H1 (cell line): Measurements from ENCODE around the gene CNPY4. TPM values are rescaled to one million over a fixed set of nuclear protein-coding genes. Genes with fewer than 3 reads are reported as not detected.

Experiments
- CTCF ChIA-PET: fragments of 300-600 bp; sonication (Branson Sonifier 250); formaldehyde crosslinking; loops from one replicate; lab custom pipeline; 2021; ENCODE audit not compliant: partially characterized antibody; lab: Charles Lee
- POLR2A ChIA-PET: fragments of 300-600 bp; sonication (Branson Sonifier 250); formaldehyde crosslinking; loops from one replicate; lab custom pipeline; 2021; ENCODE audit warnings: inconsistent platforms; ENCODE audit not compliant: partially characterized antibody; lab: Charles Lee
- DNase-seq, 2 experiments: peaks; one replicate each; pipeline versions ENCODE4 v3.0.0 to v3.0.0-alpha.2; 2010 to 2022; ENCODE audit warnings: low spot score in 2 of 2, low read depth in 1 of 2, mixed read lengths in 1 of 2
- FAIRE-seq: peaks from 2 replicates; lab custom pipeline; 2011; peaks lifted over from hg19 to GRCh38; lab: Jason Lieb, UNC
- H2AFZ ChIP-seq: 2 replicates; pipeline ENCODE4 v1.8.1; 2012; ENCODE audit warnings: low read length, inconsistent platforms
- H2AK5ac ChIP-seq: 2 replicates; pipeline ENCODE4 v1.6.1; 2013; ENCODE audit warnings: low read depth, low read length
- H2BK120ac ChIP-seq: replicated peaks from 2 replicates; pipeline ENCODE3; 2013; ENCODE audit warnings: low read depth, low read length, inconsistent platforms
- H2BK12ac ChIP-seq: 2 replicates; pipeline ENCODE4 v1.6.1; 2013; ENCODE audit warnings: low read depth, low read length
- H2BK15ac ChIP-seq: 2 replicates; pipeline ENCODE4 v1.6.1; 2013; ENCODE audit warnings: low read length
- H2BK20ac ChIP-seq: 2 replicates; pipeline ENCODE4 v1.6.1; 2013; ENCODE audit warnings: low read length
- H2BK5ac ChIP-seq: 2 replicates; pipeline ENCODE4 v1.6.1; 2013; ENCODE audit warnings: low read depth, low read length
- H3K14ac ChIP-seq: 2 replicates; pipeline ENCODE4 v1.6.1; 2013; ENCODE audit warnings: inconsistent platforms; ENCODE audit not compliant: insufficient read length
- H3K18ac ChIP-seq: 2 replicates; pipeline ENCODE4 v1.6.1; 2013; ENCODE audit warnings: low read length; ENCODE audit errors: extremely low read depth
- H3K23ac ChIP-seq: 2 replicates; pipeline ENCODE4 v1.6.1; 2013; ENCODE audit warnings: inconsistent platforms; ENCODE audit not compliant: insufficient read length
- H3K23me2 ChIP-seq: 2 replicates; pipeline ENCODE4 v1.6.1; 2013; ENCODE audit warnings: low read depth, low read length
- H3K27ac ChIP-seq: 2 replicates; pipeline ENCODE4 v1.6.1; 2011; ENCODE audit warnings: low read depth, low read length, inconsistent platforms
- H3K27me3 ChIP-seq, 4 experiments: replicated peaks in 1 of 4; 1 replicate in 1 of 4; 2 replicates in 3 of 4; pipeline versions ENCODE4 v1.6.1 to v1.8.1; 2011 to 2013; ENCODE audit warnings: low read length in 3 of 4, mild to moderate bottlenecking in 3 of 4, inconsistent platforms in 2 of 4, mixed read lengths in 2 of 4, moderate library complexity in 1 of 4; ENCODE audit not compliant: control insufficient read depth in 3 of 4, insufficient read depth in 3 of 4; ENCODE audit errors: extremely low read depth in 1 of 4
- H3K36me3 ChIP-seq, 4 experiments: 2 replicates each; pipeline versions ENCODE4 v1.6.1 to v1.8.1; 2011 to 2013; ENCODE audit warnings: mild to moderate bottlenecking in 4 of 4, low read length in 3 of 4, moderate library complexity in 2 of 4, control low read depth in 1 of 4, inconsistent platforms in 1 of 4; ENCODE audit not compliant: insufficient read depth in 4 of 4, control insufficient read depth in 2 of 4
- H3K4ac ChIP-seq: replicated peaks from 2 replicates; pipeline ENCODE3; 2013; ENCODE audit warnings: low read length, low read depth, mixed read lengths, inconsistent platforms; ENCODE audit not compliant: insufficient read length
- H3K4me1 ChIP-seq, 4 experiments: replicated peaks in 1 of 4; 1 replicate in 1 of 4; 2 replicates in 3 of 4; pipeline versions ENCODE4 v1.6.1 to v1.8.1; 2011 to 2013; ENCODE audit warnings: low read length in 3 of 4, inconsistent platforms in 2 of 4, mixed read lengths in 1 of 4; ENCODE audit not compliant: insufficient read depth in 4 of 4, control insufficient read depth in 3 of 4
- H3K4me2 ChIP-seq, 2 experiments: 2 replicates each; pipeline versions ENCODE4 v1.6.1 to v1.8.1; 2011 to 2013; ENCODE audit warnings: low read depth in 2 of 2, low read length in 2 of 2, control low read depth in 1 of 2, inconsistent platforms in 1 of 2, mild to moderate bottlenecking in 1 of 2; ENCODE audit not compliant: insufficient read depth in 1 of 2
- H3K4me3 ChIP-seq, 4 experiments: fragments of 200-600, 300-600 bp in 1 of 4; sonication (generic), shearing (Covaris generic), sonication (Bioruptor Twin) in 1 of 4; 2 replicates each; pipeline versions ENCODE4 v1.5.1 to v1.8.1; 2011 to 2016; ENCODE audit warnings: low read length in 4 of 4, low read depth in 3 of 4, control low read depth in 2 of 4, inconsistent platforms in 2 of 4, mild to moderate bottlenecking in 2 of 4, mixed read lengths in 1 of 4, moderate library complexity in 1 of 4; ENCODE audit not compliant: insufficient read depth in 2 of 4; ENCODE audit errors: extremely low read depth in 1 of 4
- H3K56ac ChIP-seq: replicated peaks from 2 replicates; pipeline ENCODE3; 2013; ENCODE audit warnings: low read depth, mild to moderate bottlenecking, mixed read lengths, low read length, inconsistent platforms; ENCODE audit not compliant: insufficient read length
- H3K79me1 ChIP-seq: 2 replicates; pipeline ENCODE4 v1.6.1; 2013; ENCODE audit warnings: low read depth, low read length, control low read depth
- H3K79me2 ChIP-seq, 2 experiments: 2 replicates each; pipeline versions ENCODE4 v1.6.1 to v1.8.1; 2012 to 2013; ENCODE audit warnings: low read length in 2 of 2, mild to moderate bottlenecking in 2 of 2, inconsistent platforms in 1 of 2; ENCODE audit not compliant: insufficient read depth in 2 of 2, control insufficient read depth in 1 of 2
- H3K9ac ChIP-seq, 4 experiments: replicated peaks in 1 of 4; 1 replicate in 1 of 4; 2 replicates in 3 of 4; pipeline versions ENCODE4 v1.6.1 to v1.8.1; 2011 to 2013; ENCODE audit warnings: low read depth in 3 of 4, low read length in 3 of 4, control low read depth in 2 of 4, mild to moderate bottlenecking in 2 of 4, moderate library complexity in 2 of 4, inconsistent platforms in 1 of 4; ENCODE audit errors: extremely low read depth in 1 of 4
- H3K9me3 ChIP-seq, 2 experiments: 2 replicates each; pipeline versions ENCODE4 v1.6.1 to v1.8.1; 2012 to 2013; ENCODE audit warnings: mild to moderate bottlenecking in 2 of 2, moderate library complexity in 2 of 2, control low read depth in 1 of 2, inconsistent platforms in 1 of 2, low read depth in 1 of 2, low read length in 1 of 2, mixed read lengths in 1 of 2; ENCODE audit not compliant: insufficient read depth in 2 of 2
- H4K20me1 ChIP-seq, 2 experiments: replicated peaks in 1 of 2; 2 replicates each; pipeline versions ENCODE3 to v1.8.1; 2011 to 2013; ENCODE audit warnings: inconsistent platforms in 2 of 2, low read length in 2 of 2, mild to moderate bottlenecking in 1 of 2; ENCODE audit not compliant: insufficient read depth in 2 of 2, control insufficient read depth in 1 of 2
- H4K5ac ChIP-seq: 2 replicates; pipeline ENCODE4 v1.6.1; 2013; ENCODE audit warnings: low read length, low read depth, mixed read lengths, inconsistent platforms; ENCODE audit not compliant: insufficient read length
- H4K8ac ChIP-seq: 2 replicates; pipeline ENCODE4 v1.8.0; 2013; ENCODE audit warnings: mild to moderate bottlenecking, moderate library complexity, low read length, inconsistent platforms; ENCODE audit not compliant: insufficient read depth; ENCODE audit errors: extremely low read depth
- H4K91ac ChIP-seq: replicated peaks from 2 replicates; pipeline ENCODE3; 2013; ENCODE audit warnings: low read length, mixed read lengths, inconsistent platforms; ENCODE audit not compliant: insufficient read length
- ASH2L ChIP-seq: fragments of 200-600, 300-600 bp; sonication (generic); IDR thresholded peaks from one replicate; pipeline ENCODE4 v1.7.1; 2017; ENCODE audit warnings: low read length
- GTF2F1 ChIP-seq: IDR thresholded peaks from 2 replicates; pipeline ENCODE4 v1.6.1; 2012; ENCODE audit warnings: low read depth, low read length, improper control_type of control experiment, borderline replicate concordance
- HDAC6 ChIP-seq: IDR thresholded peaks from one replicate; pipeline ENCODE4 v1.7.1; 2012; ENCODE audit warnings: low read depth, mild to moderate bottlenecking, inconsistent platforms, low read length, moderate library complexity
- KDM1A ChIP-seq: fragments of 200-600, 300-600 bp; sonication (generic); IDR thresholded peaks from 2 replicates; pipeline ENCODE4 v1.7.1; 2016; ENCODE audit warnings: mild to moderate bottlenecking, low read length, borderline replicate concordance
- POLR2A ChIP-seq, 2 experiments: IDR thresholded peaks; 1 replicate in 1 of 2; 2 replicates in 1 of 2; pipeline ENCODE4 v1.6.1; 2011; ENCODE audit warnings: low read depth in 2 of 2, low read length in 2 of 2, mild to moderate bottlenecking in 2 of 2; ENCODE audit errors: control extremely low read depth in 1 of 2
- POLR2AphosphoS5 ChIP-seq: IDR thresholded peaks from 2 replicates; pipeline ENCODE4 v1.6.1; 2011; ENCODE audit warnings: low read depth, low read length
- TCF12 ChIP-seq: IDR thresholded peaks from 2 replicates; pipeline ENCODE4 v1.6.1; 2011; ENCODE audit warnings: low read depth, mild to moderate bottlenecking, low read length
- WGBS, 2 experiments: shearing (Covaris generic) in 1 of 2; methylation state at CpG; one replicate each; pipeline versions ENCODE4 v1.1.6 to v1.1.7; 2013 to 2015; ENCODE audit warnings: low lambda C conversion rate in 2 of 2, mixed read lengths in 2 of 2, inconsistent platforms in 1 of 2, low coverage in 1 of 2, missing lambda C conversion rate in 1 of 2; ENCODE audit not compliant: insufficient replicate concordance in 2 of 2, insufficient coverage in 1 of 2, insufficient read length in 1 of 2; ENCODE audit errors: extremely low coverage in 1 of 2, missing lambda C conversion rate in 1 of 2; 5-methylcytosine and 5-hydroxymethylcytosine counted together
- polyA plus RNA-seq, 7 experiments: library from polyadenylated mRNA; depleted of rRNA in 3 of 7; stranded (reverse) in 5 of 7; unstranded in 2 of 7; fragments of >200 nt in 5 of 7; fragments of 200-250 nt in 2 of 7; gene quantifications; 1 replicate in 5 of 7; 2 replicates in 1 of 7; 4 replicates in 1 of 7; pipeline versions ENCODE4 v1.2.1 to v1.2.3, GENCODE V29; 2011 to 2013; ENCODE audit warnings: missing spikeins in 2 of 7, mixed read lengths in 2 of 7
- total RNA-seq: library from RNA; stranded (reverse); fragmentation: NEBNext Ultra II Directional; extraction: Animal tissue kit (Norgen Biotek cat#: 25700); gene quantifications from 2 replicates; pipeline ENCODE4 v1.2.1, GENCODE V29; 2021
- TF ChIP-seq, protein P1 (sequence below): IDR thresholded peaks from 2 replicates; pipeline ENCODE4 v1.6.1; 2012; ENCODE audit warnings: inconsistent platforms
- TF ChIP-seq, protein P2 (sequence below): IDR thresholded peaks from 2 replicates; pipeline ENCODE4 v1.6.1; 2012; ENCODE audit warnings: low read length, inconsistent platforms

The CNPY4 gene
- total and polyA plus RNA-seq, 2 of the 8 experiments (the other 6 are each of a cell fraction or from before 2014, with no cell fraction given) = 10.2 to 15.3 TPM

GRCh38 chr7:100071018-100071723 is 48.3 kb upstream of the CNPY4 start:
- H4K91ac ChIP-seq = no peak overlapping the region
- no peak overlapping the region for H3K18ac ChIP-seq
- H3K4me3 ChIP-seq = peak overlapping the region in 1 of 4 experiments; percentile 9; a peak in 1 of 8 replicates
- H3K9ac ChIP-seq = no peak overlapping the region
- no peak overlapping the region for H2AFZ ChIP-seq
- WGBS, 2 experiments = 96% methylated on average over 11 of the region's 11 CpGs; no CpG with 5 or more reads in 1 of the 2 experiments
- H4K20me1 ChIP-seq = no peaks in the 10 kb centered on the region
- H3K79me2 ChIP-seq = no peaks in the 10 kb centered on the region
- FAIRE-seq (no peak), DNase-seq (no peak)
- no peak overlapping the region for H2BK20ac ChIP-seq
- ChIA-PET CTCF (interaction anchor here (0.7 to 2.0 kb wide), 11 partner anchors 8 to 157 kb away, joined by 3 to 6 read pairs (median 4); no protein-coding TSS in a partner anchor), POLR2A (interaction anchor here (0.9 to 19.6 kb wide), 12 partner anchors 10 to 156 kb away, joined by 3 to 294 read pairs (median 5); partner anchors contain the start of genes AP4M1, COPS6, MCM7 and ZNF3)
- TF ChIP-seq TCF12 (0 out of 2 replicates have a peak, but pooled peaks have one; percentile 9), POLR2AphosphoS5 (peak; percentile 32), POLR2A (IDR thresholded peaks at IDR 0.05; ENCODE audit: control extremely low read depth in 1 of 2, low read depth in 2 of 2, low read length in 2 of 2) (peak; percentile 22 to 50), HDAC6 (peak; percentile 15), GTF2F1 (peak; percentile 90), KDM1A (peak; percentile 89; the same call in 1 of the 2 replicates), ASH2L (no peak)
- TF ChIP-seq, protein P1, sequence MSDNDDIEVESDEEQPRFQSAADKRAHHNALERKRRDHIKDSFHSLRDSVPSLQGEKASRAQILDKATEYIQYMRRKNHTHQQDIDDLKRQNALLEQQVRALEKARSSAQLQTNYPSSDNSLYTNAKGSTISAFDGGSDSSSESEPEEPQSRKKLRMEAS = no peak
- TF ChIP-seq, protein P2, sequence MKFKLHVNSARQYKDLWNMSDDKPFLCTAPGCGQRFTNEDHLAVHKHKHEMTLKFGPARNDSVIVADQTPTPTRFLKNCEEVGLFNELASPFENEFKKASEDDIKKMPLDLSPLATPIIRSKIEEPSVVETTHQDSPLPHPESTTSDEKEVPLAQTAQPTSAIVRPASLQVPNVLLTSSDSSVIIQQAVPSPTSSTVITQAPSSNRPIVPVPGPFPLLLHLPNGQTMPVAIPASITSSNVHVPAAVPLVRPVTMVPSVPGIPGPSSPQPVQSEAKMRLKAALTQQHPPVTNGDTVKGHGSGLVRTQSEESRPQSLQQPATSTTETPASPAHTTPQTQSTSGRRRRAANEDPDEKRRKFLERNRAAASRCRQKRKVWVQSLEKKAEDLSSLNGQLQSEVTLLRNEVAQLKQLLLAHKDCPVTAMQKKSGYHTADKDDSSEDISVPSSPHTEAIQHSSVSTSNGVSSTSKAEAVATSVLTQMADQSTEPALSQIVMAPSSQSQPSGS = peak; percentile 66; the same call in 1 of the 2 replicates
- no peak overlapping the region for H3K23ac ChIP-seq
- no peak overlapping the region for H2AK5ac ChIP-seq
- no peak overlapping the region for H2BK120ac ChIP-seq
- H2BK15ac ChIP-seq = no peak overlapping the region
- no peak overlapping the region for H4K5ac ChIP-seq
- H3K4me2 ChIP-seq = no peak overlapping the region
- no peak overlapping the region for H4K8ac ChIP-seq
- H2BK5ac ChIP-seq = no peak overlapping the region
- H3K4ac ChIP-seq = no peak overlapping the region
- peaks cover 64 to 66% of the 10 kb centered on the region in 2 experiments for H3K9me3 ChIP-seq
- H3K56ac ChIP-seq = no peak overlapping the region
- H3K14ac ChIP-seq = no peak overlapping the region
- H3K27me3 ChIP-seq = no peaks in the 10 kb centered on the region; a peak in 1 of 7 replicates
- no peaks in the 10 kb centered on the region for H3K23me2 ChIP-seq
- peaks cover 60 to 80% (median 73%) of the 10 kb centered on the region in 4 experiments for H3K36me3 ChIP-seq
- no peak overlapping the region for H3K27ac ChIP-seq
- H3K4me1 ChIP-seq = no peaks in the 10 kb centered on the region
- H2BK12ac ChIP-seq = no peak overlapping the region
- H3K79me1 ChIP-seq = no peaks in the 10 kb centered on the region; the same call in none of the 2 replicates
